NCI-H1105 treated with DMSO at 0.1 percent for 48 hours (cell line): ENCODE data around the gene CLIP1.

Source experiments
- DNase-seq: peaks from one replicate; lab custom pipeline; 2025; lab: John Stamatoyannopoulos, UW

The CLIP1 gene

GRCh38 chr12:122355706-122356105 lies 66.8 kb downstream of the CLIP1 start:
- no peak for DNase-seq

GRCh38 chr12:122354958-122355641 lies 67.4 kb downstream of the CLIP1 start:
- no peak for DNase-seq

GRCh38 chr12:122352394-122352793 lies 70.1 kb downstream of the CLIP1 start:
- DNase-seq: no peak

GRCh38 chr12:122350141-122350848 lies 72.2 kb downstream of the CLIP1 start:
- DNase-seq: no peak

- no peak for DNase-seq
Observed at GRCh38 chr12:122349078-122349477, 73.4 kb downstream of the CLIP1 start.

GRCh38 chr12:122348505-122348904 lies 74.0 kb downstream of the CLIP1 start:
- DNase-seq: no peak

GRCh38 chr12:122346054-122346453 lies 76.4 kb downstream of the CLIP1 start:
- DNase-seq: no peak

- DNase-seq: no peak
Observed at GRCh38 chr12:122345042-122345441, 77.4 kb downstream of the CLIP1 start.

- peak; percentile 44 for DNase-seq
Observed at GRCh38 chr12:122336015-122336946, 86.2 kb downstream of the CLIP1 start.

- DNase-seq: no peak
Observed at GRCh38 chr12:122333142-122334087, 89.1 kb downstream of the CLIP1 start.

- no peak for DNase-seq
Observed at GRCh38 chr12:122327494-122328385, 94.7 kb downstream of the CLIP1 start.

GRCh38 chr12:122327014-122327413 lies 95.5 kb downstream of the CLIP1 start:
- DNase-seq: no peak

- DNase-seq: no peak
Observed at GRCh38 chr12:122326586-122326985, 95.9 kb downstream of the CLIP1 start.

- DNase-seq: no peak
Observed at GRCh38 chr12:122323311-122324019, 99.0 kb downstream of the CLIP1 start.

GRCh38 chr12:122322501-122322900 lies 100.0 kb downstream of the CLIP1 start:
- no peak for DNase-seq

- DNase-seq: no peak
Observed at GRCh38 chr12:122318607-122319605, 103.6 kb downstream of the CLIP1 start.

GRCh38 chr12:122312926-122313325 lies 109.5 kb downstream of the CLIP1 start:
- DNase-seq: no peak

- no peak for DNase-seq
Observed at GRCh38 chr12:122311696-122312095, 110.8 kb downstream of the CLIP1 start.
